GM18868 (cell line): ENCODE results near the gene WNT7B.

Experiments
- ATAC-seq: cut with Tn5 transposase; IDR thresholded peaks from one replicate; pipeline ENCODE4 v1.9.1; 2021; ENCODE audit warnings: mild to moderate bottlenecking, moderate library complexity; ENCODE audit not compliant: unreplicated experiment

The WNT7B gene

DNA sequence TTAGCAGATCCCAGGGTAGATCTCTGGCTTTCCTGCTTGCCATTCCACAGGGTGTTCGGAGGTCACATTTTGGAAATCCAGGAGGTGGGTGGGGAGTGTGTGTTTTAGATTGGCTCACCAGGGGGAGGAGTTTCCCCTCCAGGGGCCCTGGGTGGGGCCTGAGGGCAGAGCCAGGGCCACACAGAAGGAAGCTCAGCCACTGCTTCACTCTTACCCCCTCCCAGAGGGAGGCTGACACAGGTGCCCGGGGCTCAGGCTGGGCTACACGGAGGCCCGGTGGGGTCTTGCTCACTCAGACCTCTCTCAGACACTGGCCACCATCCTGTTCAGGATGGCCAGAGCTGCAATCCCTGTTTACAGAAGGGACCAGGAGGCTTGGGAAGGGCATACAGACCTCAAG is 2.5 kb downstream of the WNT7B start:
- ATAC-seq = no peak

DNA sequence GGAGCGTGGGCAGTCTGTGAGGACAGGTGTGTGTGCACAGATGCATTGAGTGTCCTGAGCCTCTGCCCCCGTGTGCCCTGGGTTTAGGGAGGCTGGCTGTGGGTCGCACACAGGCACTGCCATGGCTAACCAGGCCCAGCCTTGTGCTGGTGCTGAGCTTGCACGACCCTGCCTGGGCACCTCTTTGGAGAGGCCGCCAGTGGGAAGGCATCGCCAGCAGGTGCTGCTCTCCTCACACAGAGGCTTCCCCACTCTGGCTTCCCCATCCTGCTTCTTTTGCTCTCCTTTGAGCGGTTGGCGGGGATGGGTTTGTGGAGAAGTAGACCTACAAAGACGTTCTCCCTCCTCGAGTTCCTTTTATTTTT is 4.1 kb downstream of the WNT7B start:
- no peak for ATAC-seq

DNA sequence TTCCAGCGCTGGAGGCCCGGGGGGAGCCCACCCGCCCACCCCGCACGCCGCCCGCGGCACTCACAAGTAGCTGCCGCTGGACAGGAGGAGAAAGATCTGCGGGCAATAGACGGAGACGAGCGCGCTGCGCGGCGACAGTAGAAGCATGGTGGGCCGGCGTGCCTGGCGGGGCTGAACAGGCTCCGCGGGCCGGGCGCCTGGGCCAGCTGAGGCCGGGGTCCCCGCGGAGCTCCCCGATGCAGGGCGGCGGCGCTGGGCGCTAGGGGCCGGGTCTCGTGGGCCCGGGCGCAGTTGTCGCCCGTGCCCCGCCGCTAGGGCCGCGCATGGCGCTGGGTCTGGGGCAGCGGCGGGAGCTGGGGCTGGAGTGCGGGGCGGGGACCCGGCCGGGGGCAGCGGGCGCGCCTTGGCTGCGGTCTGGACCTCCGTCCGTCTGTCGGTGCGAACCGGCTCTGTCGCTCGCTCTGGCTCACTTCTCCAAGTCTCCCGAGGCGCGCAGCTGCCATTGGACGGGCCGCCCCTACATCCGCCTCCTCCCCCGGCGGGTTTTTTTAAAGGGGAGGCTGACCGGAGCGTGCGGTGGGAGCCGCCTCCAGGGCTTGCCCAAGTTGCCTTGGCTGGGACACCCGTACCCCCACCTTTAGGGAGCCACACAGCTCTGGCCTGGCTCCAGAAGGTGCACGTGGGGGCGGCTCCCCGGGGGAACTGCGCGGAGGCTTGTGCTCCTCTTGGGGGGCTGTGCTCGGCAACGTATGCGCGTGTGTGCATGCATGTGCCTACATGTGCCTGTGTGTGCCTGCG is 4.7 kb downstream of the WNT7B start:
- ATAC-seq = no peak

DNA sequence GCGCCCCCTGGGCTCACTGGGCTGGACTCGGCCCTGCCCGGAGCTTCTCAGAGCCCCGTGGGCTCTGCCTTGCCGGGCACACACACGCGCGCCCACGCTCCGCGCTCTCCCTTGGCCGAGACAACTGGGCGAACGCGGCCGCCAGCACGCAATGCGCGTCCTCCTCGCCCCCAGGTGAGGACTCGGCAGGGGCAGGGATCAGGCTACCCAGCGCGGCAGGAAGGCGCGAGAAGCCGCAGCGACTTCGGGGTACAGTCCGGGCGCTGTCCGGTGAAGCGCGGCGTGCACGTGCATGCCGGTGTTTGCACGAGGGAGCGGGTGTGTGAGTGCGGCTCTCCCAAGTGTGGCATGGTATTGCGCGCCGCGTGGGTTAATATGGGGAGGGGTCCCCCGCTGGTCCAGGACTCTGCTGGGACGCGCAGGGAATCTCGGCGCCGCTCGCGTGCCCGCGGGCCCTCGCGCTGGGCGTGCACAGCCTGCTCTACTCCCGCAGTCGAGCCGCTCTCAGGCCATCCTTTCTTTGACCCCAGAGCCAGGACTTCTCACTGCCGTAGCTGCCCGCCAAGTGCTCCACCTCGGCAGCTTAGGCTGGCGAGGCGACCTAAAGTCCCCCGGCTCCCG is 5.4 kb downstream of the WNT7B start:
- ATAC-seq = no peak

DNA sequence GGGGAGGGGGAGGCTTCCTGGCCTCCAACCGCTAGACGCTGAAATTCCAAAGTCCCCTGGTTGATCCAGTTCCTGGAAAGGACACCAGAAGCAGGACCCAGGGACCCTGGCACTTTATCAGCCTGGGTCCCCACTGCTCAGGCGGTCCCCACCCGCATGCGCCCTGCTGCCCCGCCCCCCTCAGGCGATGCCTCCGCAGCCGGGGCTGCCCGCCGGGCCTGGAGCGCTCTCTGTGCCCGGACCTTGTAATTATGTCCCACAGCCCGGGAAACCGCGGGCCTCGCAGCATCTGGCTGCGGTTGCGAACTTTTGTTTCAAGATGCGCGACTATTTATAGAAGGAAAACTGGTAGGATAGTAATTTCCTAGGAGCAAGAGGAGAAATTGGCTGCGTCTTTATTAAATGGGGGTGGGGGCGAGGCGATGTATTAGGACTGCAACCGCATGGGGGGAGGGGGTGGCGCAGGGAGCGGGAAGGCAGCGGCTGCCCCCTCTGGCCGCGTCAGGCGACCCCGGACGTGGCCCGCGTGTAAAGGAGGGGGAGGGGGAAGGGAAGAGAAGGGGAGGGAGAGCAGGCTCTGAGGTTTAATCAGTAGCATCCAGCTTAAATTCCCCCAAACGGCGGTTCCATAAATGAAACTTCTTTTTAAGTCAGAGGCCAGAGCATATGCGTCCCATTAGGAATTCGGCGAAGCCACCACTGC is 6.1 kb downstream of the WNT7B start:
- no peak for ATAC-seq

DNA sequence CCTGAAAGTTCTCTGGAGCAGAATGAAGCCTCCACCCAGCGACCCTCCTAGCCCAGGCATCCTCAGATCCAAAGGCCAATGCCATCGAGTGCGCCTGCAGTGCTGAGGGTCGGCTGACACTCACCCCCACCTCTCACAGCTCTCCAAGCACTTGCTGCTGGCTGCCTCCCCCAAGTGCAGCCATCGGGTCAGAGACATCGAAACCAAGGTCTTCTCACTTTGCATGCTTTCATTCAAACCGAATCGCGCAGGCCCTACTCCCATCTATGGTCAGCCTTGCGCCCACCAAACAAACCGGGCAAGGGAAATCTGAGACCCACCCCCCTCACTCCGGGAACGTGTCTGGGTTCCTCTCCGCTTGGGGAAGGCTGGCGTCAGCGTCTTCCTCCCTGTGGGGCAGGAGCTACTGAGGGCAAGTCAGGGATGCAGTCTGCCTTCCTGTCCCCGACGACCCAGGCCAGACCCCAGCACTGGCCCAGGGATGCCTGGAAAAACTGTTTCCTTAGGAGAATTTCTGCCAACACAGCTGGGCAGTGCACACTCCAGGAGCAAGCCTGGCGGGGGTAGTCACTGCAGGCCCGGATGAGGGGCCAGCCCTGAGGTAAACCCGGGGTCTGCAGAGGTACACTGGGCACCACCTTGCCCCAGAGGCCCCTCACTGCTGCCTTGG is 7.0 kb downstream of the WNT7B start:
- ATAC-seq = no peak

DNA sequence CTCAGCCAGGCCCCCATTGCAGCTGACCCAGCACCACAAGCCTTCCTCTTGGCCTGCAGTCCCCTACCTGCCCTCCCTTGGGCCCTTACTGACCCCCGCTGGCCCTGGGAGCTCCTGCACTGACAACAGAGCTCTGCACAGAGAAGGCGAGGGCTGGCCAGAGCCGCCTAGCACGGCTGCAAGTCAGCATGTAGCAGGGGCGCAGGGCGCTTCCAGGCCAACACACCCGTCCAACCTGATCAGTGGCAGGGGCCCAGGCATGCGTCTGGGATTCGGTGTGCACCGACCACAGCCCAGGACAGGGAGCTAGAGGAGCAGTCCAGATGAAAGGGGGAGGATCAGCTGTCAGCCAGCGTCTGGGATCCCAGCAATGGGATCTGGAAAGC is 7.6 kb downstream of the WNT7B start:
- ATAC-seq = no peak

DNA sequence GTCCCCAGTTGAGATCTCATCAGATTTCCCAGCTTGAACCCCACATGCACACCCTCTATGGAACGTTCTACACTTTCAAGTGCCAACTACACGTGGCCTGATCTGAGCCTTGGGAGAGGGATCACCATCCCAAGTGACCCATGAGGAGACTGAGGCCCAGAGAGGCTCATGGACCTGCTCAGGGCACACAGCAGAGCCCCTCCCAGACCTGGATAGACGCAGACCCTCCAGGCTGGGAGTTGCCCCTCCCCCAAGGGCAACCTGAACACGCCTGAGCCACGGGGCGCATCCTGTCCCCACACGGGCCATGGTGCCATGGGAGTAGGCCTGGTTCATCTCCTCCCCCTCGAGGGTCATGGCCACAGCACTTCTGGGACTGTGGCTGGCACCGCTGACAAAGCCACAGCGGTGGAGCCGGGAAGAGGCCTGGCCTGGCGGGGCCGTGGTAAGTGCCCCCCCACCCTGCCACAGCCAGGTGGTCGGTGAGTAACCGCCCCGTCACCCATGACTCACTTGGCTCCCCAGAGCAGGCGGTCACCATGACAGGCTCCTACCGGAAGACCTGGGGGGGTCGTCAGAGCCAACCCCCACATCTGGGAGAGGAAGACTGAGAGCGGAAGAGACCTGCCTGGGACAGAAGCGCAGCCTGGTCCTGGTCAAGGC is 8.1 kb downstream of the WNT7B start:
- no peak for ATAC-seq

DNA sequence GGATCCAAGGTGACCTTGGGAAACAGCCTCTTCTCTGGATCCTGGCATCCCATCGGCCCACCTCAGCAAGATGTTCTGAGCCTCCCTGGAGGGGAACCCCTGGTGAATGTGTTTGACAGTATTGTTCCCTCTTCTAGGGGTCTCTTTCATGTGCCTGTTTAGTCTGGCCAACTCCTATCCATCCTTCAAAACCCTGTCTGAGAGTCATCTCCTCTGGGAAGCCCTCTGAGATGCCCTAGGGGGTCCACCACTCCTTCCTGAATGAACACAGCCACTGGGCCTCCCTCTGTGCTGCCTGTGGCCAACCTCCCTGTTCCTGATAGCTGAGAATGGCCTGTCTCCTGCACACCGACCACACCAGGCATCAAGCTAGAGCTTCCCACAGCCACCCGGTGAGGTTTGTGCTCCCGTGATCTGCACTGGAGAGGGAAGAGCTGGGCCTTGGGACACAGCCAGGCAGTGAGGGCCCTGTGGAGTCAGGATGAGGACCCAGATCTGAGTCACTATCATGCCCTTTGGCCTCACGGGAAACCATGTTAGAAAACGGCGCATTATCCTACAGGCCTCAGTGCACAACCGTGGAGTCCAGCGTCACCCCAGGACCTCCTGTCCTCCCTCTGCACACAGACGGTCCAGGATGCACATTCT is 8.8 kb downstream of the WNT7B start:
- no peak for ATAC-seq

DNA sequence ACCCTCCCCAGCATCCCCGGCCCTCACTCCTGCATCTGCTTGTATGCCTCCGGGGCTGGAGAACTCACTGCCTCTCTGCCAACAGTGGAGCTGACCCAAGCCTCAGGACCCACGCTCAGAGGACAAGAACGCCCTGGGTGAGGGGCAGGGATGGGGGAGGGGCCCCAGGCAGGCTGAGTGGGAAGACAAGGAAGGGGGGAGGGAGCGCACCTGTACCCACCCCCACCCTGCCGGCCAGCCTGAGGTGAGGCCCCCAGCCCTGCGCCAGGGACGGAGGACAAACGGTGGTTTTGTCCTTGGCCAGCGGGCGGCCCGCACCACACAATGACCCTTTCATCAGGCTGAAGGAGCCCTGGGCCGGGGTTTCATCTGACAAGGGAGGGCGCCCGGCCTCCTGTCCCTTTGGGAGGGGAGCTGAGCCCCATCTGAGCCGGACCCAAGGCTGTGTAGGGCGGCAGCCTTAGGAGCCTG is 10.0 kb downstream of the WNT7B start:
- ATAC-seq = no peak

DNA sequence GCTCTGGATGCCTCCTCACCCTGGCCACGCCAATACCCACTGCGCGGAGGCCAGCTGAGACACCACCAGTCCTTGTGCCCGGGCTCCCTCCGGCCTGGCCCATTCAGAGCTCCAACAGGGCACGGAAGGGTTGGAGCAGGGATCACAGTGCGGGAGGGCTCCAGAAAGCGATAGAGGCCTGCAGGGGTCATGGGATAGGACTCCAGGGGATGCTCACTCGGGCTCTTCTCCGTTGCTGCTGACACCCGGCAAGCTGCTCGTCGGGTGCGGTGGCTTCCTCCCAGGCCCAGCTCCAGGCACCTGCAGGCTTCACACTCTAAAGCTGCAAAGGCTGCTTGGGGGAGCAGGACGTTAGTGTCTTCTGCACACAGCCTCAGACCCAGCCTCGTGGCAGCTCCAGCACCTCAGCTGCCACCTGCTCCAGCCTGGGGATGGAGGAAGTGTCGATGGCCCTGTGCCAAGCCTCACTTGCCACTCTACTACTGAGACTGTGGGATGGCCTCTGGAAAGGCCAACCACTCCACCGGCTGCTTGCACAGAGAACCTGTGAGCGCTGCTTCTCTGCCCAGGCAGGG is 10.6 kb downstream of the WNT7B start:
- ATAC-seq = no peak

DNA sequence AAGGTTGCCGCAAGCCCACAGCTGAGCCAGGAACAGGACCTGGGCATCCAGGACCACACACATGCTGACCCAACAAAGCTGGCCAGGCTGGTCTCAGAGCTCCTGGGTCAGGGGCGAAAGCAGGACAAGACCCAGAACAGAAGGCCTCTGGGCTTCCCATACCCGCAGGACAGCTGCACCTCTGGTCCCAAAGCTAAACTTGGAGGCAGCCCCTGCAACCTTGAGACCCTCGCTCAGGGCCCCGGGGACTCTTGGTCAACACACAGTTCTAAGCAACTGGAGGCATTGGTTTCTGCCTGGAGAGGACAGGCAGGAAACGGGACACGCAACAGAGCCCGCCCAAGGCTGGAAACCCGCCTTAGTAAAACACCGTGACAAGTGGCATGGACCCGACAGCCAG is 11.4 kb downstream of the WNT7B start:
- no peak for ATAC-seq

DNA sequence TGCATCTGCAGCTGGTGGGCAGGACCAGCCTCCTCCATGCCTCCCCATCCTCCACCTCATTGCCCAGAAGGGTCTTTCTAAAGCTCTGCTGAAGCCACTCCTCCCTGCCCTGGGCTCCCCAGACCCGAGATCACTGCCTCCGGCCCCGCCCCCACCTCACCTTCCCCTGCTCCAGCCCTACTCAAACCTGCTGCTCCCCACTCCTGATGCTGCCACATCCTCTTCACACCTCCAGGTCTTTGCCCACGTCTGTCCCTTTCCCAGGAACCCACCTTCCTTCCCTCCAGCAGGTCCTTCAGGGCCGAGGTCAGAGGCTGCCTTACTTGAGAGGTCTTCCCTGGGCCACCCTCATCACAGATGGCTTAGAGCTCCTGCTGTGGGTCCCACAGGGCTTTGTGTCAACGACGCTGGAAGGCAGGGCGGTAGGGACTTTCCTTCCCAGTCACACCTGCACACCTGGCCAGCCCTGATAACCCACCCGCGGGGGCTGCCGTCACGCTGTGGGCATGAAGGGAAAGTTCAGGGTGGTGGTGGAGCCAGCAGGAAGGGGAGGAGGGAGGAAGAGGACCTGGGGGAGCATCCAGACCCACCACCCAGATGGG is 11.9 kb downstream of the WNT7B start:
- ATAC-seq = no peak

DNA sequence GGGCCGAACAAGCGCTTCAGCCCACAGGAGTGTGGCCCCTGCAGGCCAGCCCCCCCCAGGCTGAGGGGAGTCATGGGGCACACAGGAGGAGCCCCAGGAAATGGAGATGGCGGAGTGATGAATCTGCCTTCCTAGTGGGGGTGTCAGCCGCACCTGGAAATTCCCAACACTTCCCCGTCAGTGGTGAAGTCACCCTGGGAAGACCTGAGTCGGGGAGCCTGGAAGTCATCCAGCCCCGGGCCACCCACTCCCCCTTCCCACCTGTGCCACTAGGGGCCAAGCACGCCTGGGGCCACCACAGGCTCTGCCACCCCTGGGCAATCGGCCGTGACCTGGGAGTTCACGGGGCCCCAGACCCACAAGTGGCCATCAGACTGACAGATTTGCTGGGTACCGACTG is 12.6 kb downstream of the WNT7B start:
- ATAC-seq = no peak

DNA sequence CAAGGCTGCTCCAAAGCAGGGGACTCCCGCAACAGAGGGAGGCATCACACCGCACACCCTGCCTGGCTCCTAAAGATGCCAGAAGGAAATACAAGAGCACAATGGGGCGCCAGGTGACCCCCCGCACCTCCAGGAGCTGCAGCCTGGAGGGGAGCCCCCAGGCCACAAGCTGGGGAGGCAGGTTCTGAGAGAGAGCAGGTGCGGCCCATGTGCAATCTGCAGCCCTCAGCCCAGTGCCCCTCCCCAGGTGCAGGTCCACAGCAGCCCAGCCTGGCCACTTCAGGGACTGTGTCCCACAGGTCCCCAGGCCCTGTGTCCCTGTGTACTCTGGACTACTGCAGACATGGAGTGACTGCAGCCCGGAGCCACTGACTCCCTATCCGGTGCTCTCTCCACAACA is 13.1 kb downstream of the WNT7B start:
- ATAC-seq = no peak

DNA sequence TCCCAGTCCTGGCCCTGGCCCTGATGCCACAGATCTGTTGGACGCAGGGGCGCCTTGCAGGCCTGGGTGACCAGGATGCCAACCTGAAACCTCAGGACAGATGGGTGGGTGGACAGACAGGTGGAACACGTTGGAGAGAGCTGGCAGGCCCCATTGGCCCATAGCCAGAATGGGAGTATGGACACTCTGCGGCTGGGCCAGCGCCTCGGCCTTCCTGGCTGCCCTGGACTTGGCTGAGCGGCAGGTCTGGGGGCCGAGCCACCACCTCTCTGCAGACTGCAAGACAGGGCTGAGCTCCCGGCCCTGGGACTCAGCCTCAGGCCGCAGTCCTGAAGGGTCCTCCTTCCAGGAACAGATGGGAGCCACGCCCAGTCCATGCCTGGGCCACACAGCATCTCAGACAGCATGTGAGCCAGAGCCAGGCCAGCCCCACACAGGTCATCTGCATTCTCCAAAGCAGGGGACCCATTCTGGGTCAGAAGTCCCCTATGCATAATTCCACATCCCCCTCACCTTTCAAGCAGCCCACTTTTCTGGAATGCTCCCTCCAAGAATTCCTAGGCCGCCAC is 14.1 kb downstream of the WNT7B start:
- ATAC-seq = no peak

DNA sequence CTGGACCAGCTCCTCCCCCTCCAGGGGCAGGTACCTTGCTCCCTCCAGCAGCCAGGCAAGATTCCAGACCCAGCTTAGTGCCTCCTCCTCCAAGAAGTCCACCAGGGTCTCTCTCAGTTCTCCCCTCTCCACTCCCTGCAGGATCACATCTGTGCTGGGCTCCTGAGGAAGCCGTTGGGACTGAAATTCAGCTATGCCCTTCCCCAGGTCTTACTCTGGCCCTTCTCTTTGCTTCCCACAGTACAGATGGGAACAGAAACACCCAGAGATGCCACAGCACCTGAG is 14.6 kb downstream of the WNT7B start:
- no peak for ATAC-seq

DNA sequence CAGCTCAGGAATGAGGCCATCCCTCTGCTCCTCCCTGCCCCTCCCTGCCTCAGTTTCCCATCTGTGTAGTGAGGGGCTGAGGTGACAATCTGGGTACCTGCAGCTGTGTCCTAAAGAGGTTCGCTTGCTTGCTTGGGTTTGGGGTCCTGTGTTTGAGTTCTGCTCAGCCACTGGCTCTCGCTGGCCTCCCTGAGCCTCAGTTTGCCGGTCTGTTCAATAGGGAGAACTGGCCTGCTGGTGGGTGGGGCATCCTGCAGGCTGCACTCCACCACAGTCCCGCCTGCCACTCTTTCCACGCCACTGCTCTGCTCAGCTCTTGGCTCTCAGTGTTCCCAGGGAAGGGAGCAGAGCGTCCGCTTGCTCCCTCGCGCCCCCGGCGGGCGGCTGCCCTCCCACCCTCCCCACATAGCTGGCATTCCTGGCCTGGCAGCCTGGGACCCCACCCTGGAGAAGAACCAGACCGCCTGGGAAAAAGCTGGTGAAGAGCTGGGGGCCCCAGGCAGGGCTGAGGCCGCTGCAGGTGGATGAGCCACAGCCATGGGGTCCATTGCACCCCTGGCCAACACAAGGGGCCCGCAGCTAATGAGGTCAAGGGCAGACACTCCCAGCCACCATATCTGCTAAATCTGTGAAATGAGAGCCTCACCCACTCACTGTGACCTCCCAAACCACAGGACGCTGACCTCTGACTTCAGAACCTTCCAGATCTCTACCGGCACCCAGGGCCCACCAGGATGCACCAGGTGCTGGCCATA is 15.1 kb downstream of the WNT7B start:
- no peak for ATAC-seq
